IMR-90 (cell line): ENCODE results near the gene DNAI2. TPM values are rescaled to one million over a fixed set of nuclear protein-coding genes. Genes with fewer than 3 reads are reported as not detected.

Experiments used
- ATAC-seq: fragments of 200-7000 bp; cut with Tn5 transposase; 2 replicates; pipeline ENCODE4 v1.9.1; 2020; ENCODE audit warnings: low read depth, mild to moderate bottlenecking, moderate library complexity
- BruUV-seq: library from RNA; stranded (reverse); fragments of 400-500 nt; replicated peaks from 2 replicates; lab custom pipeline; 2021; lab: Mats Ljungman, UMichigan
- CTCF ChIA-PET: fragments of 300-600 bp; formaldehyde crosslinking; extraction: SDS; loops from one replicate; lab custom pipeline; 2021; ENCODE audit warnings: antibody characterized with exemption; lab: Yijun Ruan, JAX
- POLR2A ChIA-PET: fragments of 300-600 bp; sonication (Branson Sonifier 250); formaldehyde crosslinking; loops from one replicate; lab custom pipeline; 2022; ENCODE audit warnings: antibody characterized with exemption; ENCODE audit not compliant: unreplicated experiment; lab: Charles Lee
- DNase-seq: peaks from one replicate; pipeline ENCODE4 v3.0.0; 2013
- H2AFZ ChIP-seq: replicated peaks from 2 replicates; pipeline ENCODE3; 2013; ENCODE audit warnings: low read length, mild to moderate bottlenecking; ENCODE audit not compliant: poor library complexity
- H2AK5ac ChIP-seq: 2 replicates; pipeline ENCODE4 v1.6.1; 2013; ENCODE audit warnings: low read depth, low read length, inconsistent platforms
- H2AK9ac ChIP-seq: replicated peaks from 2 replicates; pipeline ENCODE3; 2013; ENCODE audit warnings: mild to moderate bottlenecking, low read depth, low read length, moderate library complexity; ENCODE audit not compliant: poor library complexity
- H2BK120ac ChIP-seq: 2 replicates; pipeline ENCODE4 v1.6.1; 2013; ENCODE audit warnings: low read depth, low read length, inconsistent platforms
- H2BK15ac ChIP-seq: 3 replicates; pipeline ENCODE4 v1.6.1; 2013; ENCODE audit warnings: low read depth, low read length, inconsistent platforms
- H2BK20ac ChIP-seq: 2 replicates; pipeline ENCODE4 v1.6.1; 2013; ENCODE audit warnings: low read depth, mild to moderate bottlenecking, inconsistent platforms, low read length, moderate library complexity
- H2BK5ac ChIP-seq: 2 replicates; pipeline ENCODE4 v1.6.1; 2013; ENCODE audit warnings: mild to moderate bottlenecking, low read depth, low read length, inconsistent platforms; ENCODE audit not compliant: poor library complexity, severe bottlenecking
- H3K14ac ChIP-seq: replicated peaks from 2 replicates; pipeline ENCODE4 v1.6.1; 2013; ENCODE audit warnings: low read depth, low read length, inconsistent platforms
- H3K18ac ChIP-seq: 2 replicates; pipeline ENCODE4 v1.6.1; 2013; ENCODE audit warnings: low read depth, low read length, control low read depth
- H3K23ac ChIP-seq: 2 replicates; pipeline ENCODE4 v1.6.1; 2013; ENCODE audit warnings: low read depth, low read length, inconsistent platforms
- H3K27ac ChIP-seq: 2 replicates; pipeline ENCODE4 v1.5.1; 2013; ENCODE audit warnings: mild to moderate bottlenecking, control low read depth, low read length; ENCODE audit not compliant: insufficient read depth
- H3K27me3 ChIP-seq: 2 replicates; pipeline ENCODE4 v1.6.1; 2013; ENCODE audit warnings: low read length; ENCODE audit not compliant: control insufficient read depth, insufficient read depth
- H3K36me3 ChIP-seq: 2 replicates; pipeline ENCODE4 v1.6.1; 2013; ENCODE audit warnings: low read length, mixed read lengths; ENCODE audit not compliant: control insufficient read depth, insufficient read depth
- H3K4ac ChIP-seq: 2 replicates; pipeline ENCODE4 v1.6.1; 2013; ENCODE audit warnings: low read depth, low read length, inconsistent platforms
- H3K4me1 ChIP-seq: 2 replicates; pipeline ENCODE4 v1.6.1; 2013; ENCODE audit warnings: low read length, mixed read lengths; ENCODE audit not compliant: control insufficient read depth, insufficient read depth
- H3K4me2 ChIP-seq: 2 replicates; pipeline ENCODE4 v1.6.1; 2013; ENCODE audit warnings: low read depth, mild to moderate bottlenecking, control low read depth, low read length, moderate library complexity
- H3K4me3 ChIP-seq: 2 replicates; pipeline ENCODE4 v1.5.1; 2013; ENCODE audit warnings: low read depth, mild to moderate bottlenecking, control low read depth, low read length, moderate library complexity; ENCODE audit not compliant: insufficient read depth
- H3K56ac ChIP-seq: 2 replicates; pipeline ENCODE4 v1.6.1; 2013; ENCODE audit warnings: low read length, inconsistent platforms; ENCODE audit not compliant: insufficient read depth; ENCODE audit errors: extremely low read depth
- H3K79me1 ChIP-seq, 2 experiments: 2 replicates each; pipeline ENCODE4 v1.6.1; 2013; ENCODE audit warnings: low read length in 2 of 2, inconsistent platforms in 1 of 2, low read depth in 1 of 2
- H3K9ac ChIP-seq: 2 replicates; pipeline ENCODE4 v1.6.1; 2013; ENCODE audit warnings: low read depth, low read length, control low read depth
- H3K9me1 ChIP-seq: 2 replicates; pipeline ENCODE4 v1.6.1; 2013; ENCODE audit warnings: low read length, inconsistent platforms; ENCODE audit not compliant: insufficient read depth
- H3K9me3 ChIP-seq: 2 replicates; pipeline ENCODE4 v1.6.1; 2013; ENCODE audit warnings: low read length; ENCODE audit not compliant: control insufficient read depth, insufficient read depth
- H4K20me1 ChIP-seq: 2 replicates; pipeline ENCODE4 v1.6.1; 2013; ENCODE audit warnings: low read length, inconsistent platforms; ENCODE audit not compliant: insufficient read depth
- H4K5ac ChIP-seq: 2 replicates; pipeline ENCODE4 v1.6.1; 2013; ENCODE audit warnings: mild to moderate bottlenecking, low read depth, low read length, control low read depth
- H4K8ac ChIP-seq, 2 experiments: 2 replicates each; pipeline ENCODE4 v1.6.1; 2013; ENCODE audit warnings: low read depth in 2 of 2, low read length in 2 of 2, control low read depth in 1 of 2, inconsistent platforms in 1 of 2
- H4K91ac ChIP-seq: 2 replicates; pipeline ENCODE4 v1.6.1; 2013; ENCODE audit warnings: low read depth, low read length, inconsistent platforms; ENCODE audit not compliant: insufficient read depth
- CHD1 ChIP-seq: IDR thresholded peaks from 2 replicates; pipeline ENCODE4 v1.6.1; 2012; ENCODE audit warnings: low read depth, low read length, improper control_type of control experiment
- CTCF ChIP-seq: conservative IDR thresholded peaks from 2 replicates; pipeline ENCODE4 v1.5.1; 2012; ENCODE audit warnings: mild to moderate bottlenecking, low read depth, low read length, improper control_type of control experiment
- NFE2L2 ChIP-seq: fragments of 150-350 bp; IDR thresholded peaks from 2 replicates; pipeline ENCODE4 v1.6.1; 2016; ENCODE audit warnings: low read depth, mild to moderate bottlenecking, low read length
- POLR2A ChIP-seq: IDR thresholded peaks from 2 replicates; pipeline ENCODE4 v1.6.1; 2012; ENCODE audit warnings: mild to moderate bottlenecking, low read depth, low read length
- WGBS, 2 experiments: methylation state at CpG; one replicate each; pipeline versions ENCODE4 v1.1.5 to v1.1.7; 2013; ENCODE audit warnings: missing lambda C conversion rate in 2 of 2; ENCODE audit not compliant: insufficient read length in 1 of 2; ENCODE audit errors: extremely low coverage in 2 of 2; 5-methylcytosine and 5-hydroxymethylcytosine counted together
- dilution Hi-C: fragments of 300-500 bp; cut with HindIII; formaldehyde crosslinking; loops from one replicate; pipeline ENCODE4 v1.14.3; 2018; ENCODE audit warnings: low sequenced_read_pairs; ENCODE audit not compliant: unreplicated experiment
- in situ Hi-C: fragments of 300-500 bp; cut with MboI; formaldehyde crosslinking; loops from 3 replicates; pipeline ENCODE4 v1.14.3; 2019; ENCODE audit warnings: low sequenced_read_pairs, inconsistent platforms, mixed read lengths
- intact Hi-C: fragments of 100-400 bp; cut with micrococcal nuclease; formaldehyde crosslinking; loops from 2 replicates; pipeline ENCODE4 v1.10.0; 2022
- polyA plus RNA-seq, 3 experiments: library from polyadenylated mRNA; depleted of rRNA; stranded (reverse); fragments of >200 nt; gene quantifications; 2 replicates each; pipeline ENCODE4 v1.2.3, GENCODE V29; 2012; ENCODE audit warnings: low replicate concordance in 1 of 3
- total RNA-seq: library from RNA; depleted of rRNA; stranded (reverse); fragments of >200 nt; gene quantifications from 2 replicates; pipeline ENCODE4 v1.2.3, GENCODE V29; 2012

DNAI2 gene
- total and polyA plus RNA-seq, 2 of the 4 experiments (the other 2 are of a cell fraction), result not detected

GRCh38 chr17:74295625-74296547, 21.9 kb downstream of the DNAI2 start (continued):
- TF ChIP-seq NFE2L2 (no peak), POLR2A (no peak)

GRCh38 chr17:74296548-74296936, 22.5 kb downstream of the DNAI2 start:
- no peaks in the 10 kb centered on the region for H3K36me3 ChIP-seq
- H3K79me1 ChIP-seq, result no peaks in the 10 kb centered on the region
- no peak overlapping the region for H3K4me3 ChIP-seq
- ChIA-PET POLR2A (no interaction called here), CTCF (interaction anchor here (1.0 kb wide), 1 partner anchor 83 kb away, joined by 4 read pairs; the partner anchor contains the start of gene TTYH2)
- H4K20me1 ChIP-seq, result no peaks in the 10 kb centered on the region
- H3K9me1 ChIP-seq, result no peaks in the 10 kb centered on the region
- H2AK5ac ChIP-seq, result no peak overlapping the region
- in situ Hi-C loops (no loop called here), intact Hi-C loops (no loop called here), dilution Hi-C loops (no loop called here)
- WGBS, 2 experiments, result 7% methylated on average over 3 of the region's 5 CpGs; no CpG with 5 or more reads in 1 of the 2 experiments
- no peak overlapping the region for H2BK120ac ChIP-seq
- DNase-seq, result peak; percentile 38
- no peak overlapping the region for H2AFZ ChIP-seq
- no peak overlapping the region for H2AK9ac ChIP-seq
- H4K5ac ChIP-seq, result no peak overlapping the region
- TF ChIP-seq CTCF (0 out of 2 replicates have a peak, but pooled peaks have one; percentile 26), CHD1 (no peak)
- no peak overlapping the region for H3K4me2 ChIP-seq
- no peak overlapping the region for H3K14ac ChIP-seq
- BruUV-seq, result no TSS peak
- no peak overlapping the region for H3K9ac ChIP-seq
- H4K91ac ChIP-seq, result no peak overlapping the region
- ATAC-seq, result peak; percentile 68
- no peak overlapping the region for H2BK20ac ChIP-seq
- H2BK5ac ChIP-seq, result no peak overlapping the region
- H3K27ac ChIP-seq, result no peak overlapping the region
- no peaks in the 10 kb centered on the region; the same call in 1 of the 2 replicates for H3K27me3 ChIP-seq
- no peak overlapping the region for H4K8ac ChIP-seq
- no peaks in the 10 kb centered on the region for H3K9me3 ChIP-seq
- no peak overlapping the region for H3K4ac ChIP-seq
- H3K56ac ChIP-seq, result no peak overlapping the region
- no peak overlapping the region for H3K23ac ChIP-seq
- no peaks in the 10 kb centered on the region for H3K4me1 ChIP-seq
- no peak overlapping the region for H2BK15ac ChIP-seq
- no peak overlapping the region for H3K18ac ChIP-seq
